GM04503 (cell line): Measurements from ENCODE around the gene APRT.

Experiments
- DNase-seq: peaks from one replicate; pipeline ENCODE4 v3.0.0-alpha.2; 2012; ENCODE audit warnings: low read depth

Gene APRT

GRCh38 chr16:88807626-88808453 lies 3.9 kb downstream of the APRT start:
- DNase-seq = no peak

- no peak for DNase-seq
Measured at GRCh38 chr16:88807142-88807625, 4.5 kb downstream of the APRT start.

- DNase-seq = no peak
Measured at GRCh38 chr16:88806491-88807111, 5.1 kb downstream of the APRT start.

- no peak for DNase-seq
Measured at GRCh38 chr16:88805887-88806393, 5.8 kb downstream of the APRT start.

- DNase-seq = no peak
Measured at GRCh38 chr16:88805340-88805715, 6.4 kb downstream of the APRT start.

GRCh38 chr16:88804552-88805339 lies 7.0 kb downstream of the APRT start:
- no peak for DNase-seq

- DNase-seq = no peak
Measured at GRCh38 chr16:88804173-88804551, 7.6 kb downstream of the APRT start.

- no peak for DNase-seq
Measured at GRCh38 chr16:88803264-88803987, 8.3 kb downstream of the APRT start, which contains the start of gene CDT1. TSS of gene CDT1 (plus strand) at chr16:88803789. CDS start at chr16:88803832, 43 bp downstream.

- no peak for DNase-seq
Measured at GRCh38 chr16:88800277-88800592, 11.5 kb downstream of the APRT start.

GRCh38 chr16:88799569-88800276 lies 12.0 kb downstream of the APRT start:
- no peak for DNase-seq

GRCh38 chr16:88798772-88799455 lies 12.8 kb downstream of the APRT start:
- DNase-seq = no peak

- DNase-seq = no peak
Measured at GRCh38 chr16:88798073-88798472, 13.7 kb downstream of the APRT start.

- DNase-seq = no peak
Measured at GRCh38 chr16:88796278-88796677, 15.4 kb downstream of the APRT start.

- DNase-seq = no peak
Measured at GRCh38 chr16:88793251-88793954, 18.3 kb downstream of the APRT start.

GRCh38 chr16:88792668-88793250 lies 19.0 kb downstream of the APRT start:
- no peak for DNase-seq

GRCh38 chr16:88792078-88792550 lies 19.6 kb downstream of the APRT start:
- DNase-seq = no peak

- DNase-seq = no peak
Measured at GRCh38 chr16:88790312-88791211, 21.2 kb downstream of the APRT start.

GRCh38 chr16:88789594-88789993 lies 22.1 kb downstream of the APRT start:
- DNase-seq = no peak
